G401.6 (cell line): ENCODE measurements around the gene ZNF619.

Experiments used
- FAIRE-seq: peaks from 2 replicates; lab custom pipeline; 2012; peaks lifted over from hg19 to GRCh38; lab: Jason Lieb, UNC

ZNF619 gene

GRCh38 chr3:40465456-40465855, 11.5 kb upstream of the ZNF619 start:
- peak; percentile 47 for FAIRE-seq

GRCh38 chr3:40468018-40468417, 8.9 kb upstream of the ZNF619 start:
- no peak for FAIRE-seq

GRCh38 chr3:40470701-40471100, 6.2 kb upstream of the ZNF619 start:
- no peak for FAIRE-seq

GRCh38 chr3:40477666-40478065, 744 bp downstream of the ZNF619 start:
- no peak for FAIRE-seq

- no peak for FAIRE-seq
These were observed 10.2 kb downstream of the ZNF619 start for GRCh38 chr3:40487172-40487571.

DNA sequence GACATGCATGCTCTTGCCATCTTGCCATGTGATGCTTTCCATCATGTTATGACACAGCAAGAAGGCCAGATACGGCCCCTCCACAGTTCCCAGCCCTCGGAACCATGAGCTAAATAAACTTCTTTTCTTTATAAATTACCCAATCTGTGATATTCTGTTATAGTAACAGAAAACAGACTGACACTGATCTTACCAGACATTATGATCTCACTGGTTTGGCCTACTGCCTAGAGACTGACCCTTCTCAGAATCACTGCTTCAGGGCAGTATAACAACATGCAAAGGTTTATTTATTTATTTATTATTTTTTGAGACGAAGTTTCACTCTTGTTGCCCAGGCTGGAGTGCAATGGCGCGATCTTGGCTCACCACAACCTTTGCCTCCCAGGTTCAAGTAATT, 14.0 kb downstream of the ZNF619 start:
- no peak for FAIRE-seq

- no peak for FAIRE-seq
These were observed 17.8 kb downstream of the ZNF619 start for GRCh38 chr3:40494698-40495097.

DNA sequence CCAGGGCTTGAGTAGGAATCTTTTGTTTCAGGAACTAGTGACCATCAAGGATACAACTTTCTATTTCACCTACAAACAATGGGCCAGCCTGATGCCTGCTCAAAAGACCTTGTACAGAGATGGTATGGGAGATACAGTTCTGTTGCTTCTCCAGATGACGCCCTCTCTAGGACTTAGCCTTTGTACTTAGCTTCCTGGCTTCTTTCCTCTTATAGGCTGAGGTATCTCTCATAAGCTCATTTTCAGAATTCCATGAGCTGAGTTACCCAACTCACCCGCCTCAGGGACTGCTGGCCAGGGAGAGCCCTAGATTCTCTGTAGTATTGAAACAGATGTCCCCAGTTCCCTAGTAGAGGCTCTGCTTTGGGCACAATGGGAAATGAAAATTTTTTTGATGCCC, 20.4 kb downstream of the ZNF619 start:
- FAIRE-seq: no peak

GRCh38 chr3:40499952-40500351, 23.0 kb downstream of the ZNF619 start:
- FAIRE-seq: no peak

- no peak for FAIRE-seq
These were observed 25.1 kb downstream of the ZNF619 start for GRCh38 chr3:40502034-40502433.

- FAIRE-seq: no peak
These were observed 27.9 kb downstream of the ZNF619 start for GRCh38 chr3:40504636-40505430.

GRCh38 chr3:40505599-40506462, 28.9 kb downstream of the ZNF619 start, which contains the start of gene ZNF620:
Gene ZNF620, plus strand, starts transcription at chr3:40506039. Its CDS starts 314 bp downstream, at chr3:40506353.
- FAIRE-seq: peak; percentile 87

GRCh38 chr3:40511031-40511718, 34.3 kb downstream of the ZNF619 start:
- FAIRE-seq: no peak

DNA sequence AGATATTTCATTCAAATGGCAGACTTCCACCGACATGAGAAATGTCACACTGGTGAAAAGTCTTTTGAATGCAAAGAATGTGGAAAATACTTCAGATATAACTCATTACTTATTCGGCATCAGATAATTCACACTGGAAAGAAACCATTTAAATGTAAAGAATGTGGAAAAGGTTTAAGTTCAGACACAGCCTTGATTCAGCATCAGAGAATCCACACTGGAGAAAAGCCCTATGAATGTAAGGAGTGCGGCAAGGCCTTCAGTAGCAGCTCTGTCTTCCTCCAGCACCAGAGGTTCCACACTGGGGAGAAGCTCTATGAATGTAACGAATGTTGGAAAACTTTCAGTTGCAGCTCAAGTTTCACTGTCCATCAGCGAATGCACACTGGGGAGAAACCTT, 39.3 kb downstream of the ZNF619 start:
- FAIRE-seq: no peak

- no peak for FAIRE-seq
These were observed 41.1 kb downstream of the ZNF619 start for GRCh38 chr3:40518067-40518466.

GRCh38 chr3:40518848-40519247, 41.9 kb downstream of the ZNF619 start:
- no peak for FAIRE-seq

DNA sequence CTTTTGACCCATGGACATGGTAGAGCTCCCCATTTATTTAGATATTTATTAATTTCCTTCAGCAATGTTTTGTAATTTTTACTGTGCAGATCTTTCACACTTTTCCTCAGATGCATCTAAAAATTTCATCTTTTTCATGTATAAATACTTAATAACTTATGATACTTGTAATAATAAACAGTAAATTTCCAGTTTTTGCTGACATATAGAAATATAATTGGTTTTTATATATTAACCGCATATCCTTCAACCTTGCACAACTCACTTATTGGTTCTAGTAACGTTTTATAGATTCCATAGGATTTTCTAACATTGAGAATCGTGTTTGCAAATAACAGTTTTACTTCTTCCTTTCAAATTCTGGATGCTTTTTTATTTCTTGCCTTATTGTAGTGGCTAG, 44.3 kb downstream of the ZNF619 start:
- no peak for FAIRE-seq

DNA sequence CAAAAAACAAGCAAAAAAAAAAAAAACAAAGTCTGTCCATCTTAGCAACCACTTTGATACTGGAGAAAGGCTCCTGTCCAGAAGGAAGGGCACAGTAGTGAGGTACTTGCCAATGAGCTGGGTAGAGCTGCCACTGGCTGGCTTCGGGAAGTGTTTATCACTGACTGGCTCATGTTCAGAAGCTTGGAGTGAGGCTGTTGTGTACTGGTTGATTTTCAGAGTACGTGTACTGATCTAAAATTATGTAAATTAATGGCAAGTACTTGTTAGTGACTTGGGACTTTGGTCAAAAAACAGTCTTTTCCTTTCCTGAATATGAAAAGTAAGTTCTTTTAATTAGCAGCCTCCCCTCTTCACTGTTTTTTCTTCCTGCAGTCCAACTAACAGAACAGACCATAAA, 46.9 kb downstream of the ZNF619 start:
- FAIRE-seq: no peak

DNA sequence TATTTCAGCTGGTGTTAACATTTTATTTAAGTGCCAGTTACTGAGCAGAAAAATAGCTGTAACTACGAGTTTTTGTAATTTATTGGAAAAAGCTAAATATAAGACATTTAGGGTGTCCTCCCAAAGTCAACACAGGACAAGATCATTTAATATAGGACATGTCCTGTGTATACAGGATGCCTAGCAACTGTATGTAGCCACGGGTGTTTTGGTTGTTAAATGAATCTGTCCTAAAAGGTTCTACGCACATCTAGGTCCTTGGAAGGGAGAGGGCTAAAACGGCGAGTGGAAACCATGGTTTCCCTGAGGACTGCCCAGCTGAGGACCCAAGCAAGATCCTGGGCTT, 47.3 kb downstream of the ZNF619 start:
- FAIRE-seq: no peak

- FAIRE-seq: peak; percentile 42
These were observed 47.8 kb downstream of the ZNF619 start, which contains the start of gene ZNF621 for GRCh38 chr3:40524568-40525285. Gene ZNF621, plus strand, starts transcription at chr3:40524960. Its CDS starts 881 bp downstream, at chr3:40525841.

DNA sequence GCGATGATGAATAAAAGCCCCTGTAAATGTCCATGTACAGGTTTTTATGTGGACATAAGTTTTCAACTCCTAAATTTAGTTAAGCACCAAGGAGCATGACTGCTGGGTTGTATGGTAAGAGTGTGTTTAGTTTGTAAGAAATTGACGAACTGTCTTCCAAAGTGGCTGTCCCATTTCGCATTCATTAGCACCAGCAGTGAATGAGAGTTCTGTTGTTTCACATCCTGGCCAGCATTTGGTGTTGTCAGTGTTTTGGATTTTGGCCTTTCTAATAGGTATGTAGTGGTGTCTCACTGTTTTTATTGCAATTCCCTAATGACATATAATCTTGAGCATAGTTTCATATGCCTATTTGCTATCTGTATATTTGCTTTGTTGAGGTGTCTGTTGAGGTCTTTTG, 51.5 kb downstream of the ZNF619 start:
- no peak for FAIRE-seq

GRCh38 chr3:40532252-40532651, 55.3 kb downstream of the ZNF619 start:
- FAIRE-seq: no peak
